K562 (cell line): ENCODE measurements around the gene TCEAL2. TPM values are rescaled to one million over a fixed set of nuclear protein-coding genes. Genes with fewer than 3 reads are reported as not detected.
"Not testable (repeated sequence)": the region's sequence is repeated elsewhere in the genome, so short reads cannot be mapped to it uniquely, and the experiment has no call there.

Experiments used
- ATAC-seq: fragments of 200-7000 bp; cut with Tn5 transposase; 3 replicates; pipeline ENCODE4 v1.9.1; 2020; ENCODE audit warnings: moderate library complexity
- BruUV-seq: library from RNA; stranded (reverse); fragments of 400-500 nt; replicated peaks from 2 replicates; lab custom pipeline; 2021; lab: Mats Ljungman, UMichigan
- CTCF ChIA-PET: fragments of 300-600 bp; formaldehyde crosslinking; extraction: SDS; loops from one replicate; lab custom pipeline; 2021; ENCODE audit warnings: low intra/inter-chr PET ratio; lab: Yijun Ruan, JAX
- POLR2A ChIA-PET: fragments of 300-600, 350-650 bp; sonication (Branson Sonifier 250); formaldehyde crosslinking; extraction: SDS; loops from one replicate; lab custom pipeline; 2021; ENCODE audit warnings: antibody characterized with exemption, inconsistent platforms; lab: Yijun Ruan, JAX
- DNase-seq, 4 experiments: peaks; one replicate each; pipeline versions ENCODE4 v3.0.0 to v3.0.0-alpha.2; 2011 to 2018; ENCODE audit warnings: low spot score in 3 of 4, mixed read lengths in 3 of 4; ENCODE audit errors: extremely low read depth in 1 of 4
- FAIRE-seq: peaks from 2 replicates; lab custom pipeline; 2011; peaks lifted over from hg19 to GRCh38; lab: Jason Lieb, UNC
- H2AFZ ChIP-seq: 2 replicates; pipeline ENCODE4 v1.6.0; 2011; ENCODE audit warnings: low read depth, low read length, control low read depth, inconsistent platforms
- H3K27ac ChIP-seq: fragments of 200-600 bp; 3 replicates; pipeline ENCODE4 v1.8.0; 2011; ENCODE audit warnings: low read depth, mild to moderate bottlenecking, control low read depth, inconsistent platforms, low read length, moderate library complexity, mixed read lengths; ENCODE audit errors: extremely low read depth
- H3K27me3 ChIP-seq, 2 experiments: fragments of 300-600 bp in 1 of 2; 2 replicates in 1 of 2; 3 replicates in 1 of 2; pipeline versions ENCODE4 v1.6.0 to v1.8.0; 2011; ENCODE audit warnings: inconsistent platforms in 2 of 2, low read length in 2 of 2, mild to moderate bottlenecking in 1 of 2, mixed read lengths in 1 of 2, moderate library complexity in 1 of 2; ENCODE audit not compliant: control insufficient read depth in 2 of 2, insufficient read depth in 2 of 2
- H3K36me3 ChIP-seq: fragments of 300-600 bp; 3 replicates; pipeline ENCODE4 v1.8.0; 2011; ENCODE audit warnings: mild to moderate bottlenecking, low read length, inconsistent platforms; ENCODE audit not compliant: control insufficient read depth, insufficient read depth
- H3K4me1 ChIP-seq, 2 experiments: fragments of 200-600 bp in 1 of 2; replicated peaks in 1 of 2; 2 replicates in 1 of 2; 3 replicates in 1 of 2; pipeline versions ENCODE4 v1.5.1 to v1.8.0; 2011; ENCODE audit warnings: inconsistent platforms in 2 of 2, low read length in 2 of 2, mild to moderate bottlenecking in 1 of 2, mixed read lengths in 1 of 2, moderate library complexity in 1 of 2; ENCODE audit not compliant: control insufficient read depth in 2 of 2, insufficient read depth in 2 of 2
- H3K4me2 ChIP-seq: 2 replicates; pipeline ENCODE4 v1.6.1; 2011; ENCODE audit warnings: low read length, control low read depth, inconsistent platforms, mixed read lengths; ENCODE audit not compliant: insufficient read depth
- H3K4me3 ChIP-seq: fragments of 200-600 bp; sonication (generic), shearing (Covaris generic); 2 replicates; pipeline ENCODE4 v1.5.1; 2016; ENCODE audit warnings: control low read depth, inconsistent platforms
- H3K79me2 ChIP-seq: fragments of 200-600 bp; 3 replicates; pipeline ENCODE4 v1.8.0; 2011; ENCODE audit warnings: low read length, inconsistent platforms; ENCODE audit not compliant: control insufficient read depth, insufficient read depth
- H3K9ac ChIP-seq, 2 experiments: 2 replicates each; pipeline versions ENCODE4 v1.6.0 to v1.6.1; 2011; ENCODE audit warnings: low read depth in 2 of 2, low read length in 2 of 2, control low read depth in 1 of 2, inconsistent platforms in 1 of 2, mild to moderate bottlenecking in 1 of 2, mixed read lengths in 1 of 2; ENCODE audit not compliant: insufficient read depth in 1 of 2
- H3K9me1 ChIP-seq: one replicate; pipeline ENCODE4 v1.6.0; 2011; ENCODE audit warnings: inconsistent platforms, mild to moderate bottlenecking, low read length, moderate library complexity; ENCODE audit not compliant: control insufficient read depth, insufficient read depth
- H3K9me3 ChIP-seq: replicated peaks from 2 replicates; pipeline ENCODE4 v1.5.1; 2011; ENCODE audit warnings: low read depth, low read length, inconsistent platforms; ENCODE audit not compliant: control insufficient read depth, insufficient read depth
- H4K20me1 ChIP-seq: replicated peaks from 2 replicates; pipeline ENCODE4 v1.6.1; 2011; ENCODE audit warnings: low read length, inconsistent platforms, mixed read lengths; ENCODE audit not compliant: control insufficient read depth, insufficient read depth
- GABPA ChIP-seq: fragments of 200-800 bp; sonication (Bioruptor generic); conservative IDR thresholded peaks from 2 replicates; pipeline ENCODE4 v1.6.1; 2016; ENCODE audit warnings: low read depth, missing genetic modification characterization, missing compliant biosample characterization
- WGBS: fragments of 100-300 bp; shearing (Covaris generic); methylation state at CpG from one replicate; pipeline ENCODE4 v1.1.6; 2016; ENCODE audit warnings: low coverage, mixed read lengths; ENCODE audit not compliant: insufficient coverage; ENCODE audit errors: missing lambda C conversion rate; 5-methylcytosine and 5-hydroxymethylcytosine counted together
- in situ Hi-C: fragments of 300-500 bp; cut with MboI; formaldehyde crosslinking; loops from 4 replicates; pipeline ENCODE4 v1.15.0; 2018; ENCODE audit warnings: inconsistent platforms, mixed read lengths
- intact Hi-C: fragments of 100-400 bp; cut with micrococcal nuclease; formaldehyde crosslinking; loops from 2 replicates; pipeline ENCODE4 v1.14.2; 2022
- polyA plus RNA-seq, 8 experiments: library from polyadenylated mRNA; depleted of rRNA in 4 of 8; stranded (reverse) in 5 of 8; unstranded in 3 of 8; fragments of >200 nt; fragmentation: Nextera tagmentation in 2 of 8; fragmentation: Illumina TruSeq in 1 of 8; extraction: Ambion mirVana in 2 of 8; extraction: Trizol in 1 of 8; gene quantifications; 2 replicates each; pipeline versions ENCODE4 v1.2.1 to v1.2.3, GENCODE V29; 2011 to 2014; ENCODE audit warnings: inconsistent platforms in 1 of 8, missing spikeins in 1 of 8
- total RNA-seq, 7 experiments: library from RNA; depleted of rRNA in 6 of 7; stranded (reverse); fragments of >200 nt in 6 of 7; fragmentation: Illumina TruSeq in 2 of 7; extraction: Trizol in 2 of 7; gene quantifications; 2 replicates each; pipeline versions ENCODE4 v1.2.1 to v1.2.3, GENCODE V29; 2011 to 2021; ENCODE audit warnings: low replicate concordance in 1 of 7

TCEAL2 gene
- total and polyA plus RNA-seq, 9 of the 15 experiments (the other 6 are each of a cell fraction or from before 2014, with no cell fraction given) = not detected

GRCh38 chrX:102115748-102116147 lies 9.7 kb upstream of the TCEAL2 start:
- CTCF ChIA-PET = no interaction called here
- no peaks in the 10 kb centered on the region for H3K4me1 ChIP-seq
- POLR2A ChIA-PET = no interaction called here
- no peak for FAIRE-seq
- H3K9me3 ChIP-seq = no peaks in the 10 kb centered on the region
- no peak for DNase-seq
- no peaks in the 10 kb centered on the region for H4K20me1 ChIP-seq
- H3K79me2 ChIP-seq = no peaks in the 10 kb centered on the region
- ATAC-seq = no peak
- no peak overlapping the region for H3K4me3 ChIP-seq
- intact Hi-C loops (no loop called here), in situ Hi-C loops (no loop called here)
- no peak for TF ChIP-seq GABPA
- TF ChIP-seq, all 486 proteins: peak for 0
- BruUV-seq = no TSS peak
- no peaks in the 10 kb centered on the region for H3K27me3 ChIP-seq
- no peak overlapping the region for H3K9ac ChIP-seq
- WGBS = no CpG with 5 or more reads among the region's 2 CpGs
- no peak overlapping the region for H3K4me2 ChIP-seq
- H3K36me3 ChIP-seq = no peaks in the 10 kb centered on the region
- no peak overlapping the region for H2AFZ ChIP-seq
- H3K9me1 ChIP-seq = no peaks in the 10 kb centered on the region
- H3K27ac ChIP-seq = no peak overlapping the region

GRCh38 chrX:102125014-102125413 lies 465 bp upstream of the TCEAL2 start:
- intact Hi-C loops, H3K79me2 ChIP-seq, H3K4me3 ChIP-seq, CTCF ChIA-PET, H2AFZ ChIP-seq, POLR2A ChIA-PET, H3K9ac ChIP-seq, H3K9me1 ChIP-seq, ATAC-seq, DNase-seq, H3K27me3 ChIP-seq, in situ Hi-C loops, H4K20me1 ChIP-seq, BruUV-seq, H3K36me3 ChIP-seq, H3K9me3 ChIP-seq, H3K4me2 ChIP-seq, H3K27ac ChIP-seq, FAIRE-seq, H3K4me1 ChIP-seq: not testable (repeated sequence)
- WGBS = 0% methylated on average over 6 of the region's 10 CpGs

GRCh38 chrX:102126080-102126818 lies 770 bp downstream of the TCEAL2 start:
- H3K4me3 ChIP-seq, H3K9ac ChIP-seq, CTCF ChIA-PET, H3K9me1 ChIP-seq, H2AFZ ChIP-seq, POLR2A ChIA-PET, DNase-seq, in situ Hi-C loops, ATAC-seq, H4K20me1 ChIP-seq, H3K9me3 ChIP-seq, intact Hi-C loops, H3K36me3 ChIP-seq, BruUV-seq, H3K27ac ChIP-seq, H3K4me2 ChIP-seq, H3K4me1 ChIP-seq, H3K27me3 ChIP-seq, H3K79me2 ChIP-seq, FAIRE-seq: not testable (repeated sequence)
- WGBS = 9% methylated on average over 5 of the region's 21 CpGs
